ENCODE data around the gene AXL.

GRCh38 chr19:41221514-41222205, 2.6 kb downstream of the AXL start:
- TF ChIP-seq POLR2AphosphoS5 (IDR thresholded peaks at IDR 0.05; ENCODE audit: borderline replicate concordance, low read depth, low read length) (no peak), EZH2 (IDR thresholded peaks at IDR 0.05) (no peak), FOXP2 (optimal IDR thresholded peaks at IDR 0.05; ENCODE audit: control extremely low read depth, extremely low read length, insufficient read depth) (no peak)
